GM19372 (cell line): ENCODE data around the gene CYP4A22.
"Not testable (repeated sequence)": the region's sequence is repeated elsewhere in the genome, so short reads cannot be mapped to it uniquely, and the experiment has no call there.

Experiments
- ATAC-seq: cut with Tn5 transposase; IDR thresholded peaks from one replicate; pipeline ENCODE4 v1.9.1; 2021; ENCODE audit warnings: mild to moderate bottlenecking, low read depth, moderate library complexity; ENCODE audit not compliant: unreplicated experiment

The CYP4A22 gene

GRCh38 chr1:47183308-47184089, 46.3 kb downstream of the CYP4A22 start:
- ATAC-seq, result no peak

- no peak for ATAC-seq
Measured at GRCh38 chr1:47184090-47184821, 47.0 kb downstream of the CYP4A22 start.

GRCh38 chr1:47184822-47185677, 47.8 kb downstream of the CYP4A22 start:
- no peak for ATAC-seq

- ATAC-seq, result no peak
Measured at GRCh38 chr1:47186267-47187185, 49.3 kb downstream of the CYP4A22 start.

- no peak for ATAC-seq
Measured at GRCh38 chr1:47187231-47187925, 50.1 kb downstream of the CYP4A22 start.

GRCh38 chr1:47187926-47188250, 50.6 kb downstream of the CYP4A22 start:
- ATAC-seq, result no peak

GRCh38 chr1:47188791-47189785, 51.8 kb downstream of the CYP4A22 start:
- ATAC-seq, result no peak

- no peak for ATAC-seq
Measured at GRCh38 chr1:47189844-47190508, 52.7 kb downstream of the CYP4A22 start, which contains the start of gene PDZK1IP1. TSS of gene PDZK1IP1 (minus strand) at chr1:47190036. CDS start at chr1:47189932, 104 bp downstream.

GRCh38 chr1:47190509-47190855, 53.2 kb downstream of the CYP4A22 start:
- ATAC-seq, result no peak

- no peak for ATAC-seq
Measured at GRCh38 chr1:47190857-47191256, 53.6 kb downstream of the CYP4A22 start.

- ATAC-seq, result no peak
Measured at GRCh38 chr1:47191940-47192457, 54.8 kb downstream of the CYP4A22 start.

GRCh38 chr1:47192458-47193384, 55.5 kb downstream of the CYP4A22 start:
- peak; percentile 70 for ATAC-seq

- not testable (repeated sequence) for ATAC-seq
Measured at GRCh38 chr1:47193496-47193895, 56.3 kb downstream of the CYP4A22 start.

- no peak for ATAC-seq
Measured at GRCh38 chr1:47194311-47194710, 57.1 kb downstream of the CYP4A22 start.

GRCh38 chr1:47195981-47196380, 58.7 kb downstream of the CYP4A22 start:
- not testable (repeated sequence) for ATAC-seq

- no peak for ATAC-seq
Measured at GRCh38 chr1:47196622-47197021, 59.4 kb downstream of the CYP4A22 start.
